Dedifferentiated amniotic fluid mesenchymal stem cell (primary cell): ENCODE measurements around the gene LRPPRC.

ENCODE experiments used
- DNase-seq: peaks from one replicate; pipeline ENCODE4 v3.0.0-alpha.2; 2016; ENCODE audit errors: extremely low spot score

Gene LRPPRC

GRCh38 chr2:43854671-43855070, 141.1 kb downstream of the LRPPRC start:
- no peak for DNase-seq

GRCh38 chr2:43853141-43854081, 142.4 kb downstream of the LRPPRC start:
- DNase-seq = no peak

GRCh38 chr2:43852196-43852730, 143.5 kb downstream of the LRPPRC start:
- no peak for DNase-seq

GRCh38 chr2:43851011-43851980, 144.5 kb downstream of the LRPPRC start:
- no peak for DNase-seq

- no peak for DNase-seq
Observed at GRCh38 chr2:43848214-43848613, 147.6 kb downstream of the LRPPRC start.

GRCh38 chr2:43846140-43846793, 149.5 kb downstream of the LRPPRC start:
- DNase-seq = no peak

- no peak for DNase-seq
Observed at GRCh38 chr2:43845181-43845580, 150.6 kb downstream of the LRPPRC start.

GRCh38 chr2:43842866-43843226, 152.9 kb downstream of the LRPPRC start:
- DNase-seq = no peak

- no peak for DNase-seq
Observed at GRCh38 chr2:43841949-43842865, 153.6 kb downstream of the LRPPRC start.

- DNase-seq = no peak
Observed at GRCh38 chr2:43840965-43841364, 154.8 kb downstream of the LRPPRC start.

- no peak for DNase-seq
Observed at GRCh38 chr2:43839776-43840564, 155.8 kb downstream of the LRPPRC start.

- no peak for DNase-seq
Observed at GRCh38 chr2:43838560-43839267, 157.1 kb downstream of the LRPPRC start, which contains the start of the genes ABCG5 and ABCG8. TSS of gene ABCG5 (minus strand) at chr2:43838839. CDS start at chr2:43838679, 160 bp downstream. TSS of gene ABCG8 (plus strand) at chr2:43838971. CDS start at chr2:43839054, 83 bp downstream.

- DNase-seq = no peak
Observed at GRCh38 chr2:43837831-43838559, 157.8 kb downstream of the LRPPRC start.

- no peak for DNase-seq
Observed at GRCh38 chr2:43837033-43837432, 158.8 kb downstream of the LRPPRC start.
